HG03439 (cell line): ENCODE data around the gene TAOK2.
"Not testable (repeated sequence)": the region's sequence is repeated elsewhere in the genome, so short reads cannot be mapped to it uniquely, and the experiment has no call there.

Experiments
- ATAC-seq: cut with Tn5 transposase; IDR thresholded peaks from one replicate; pipeline ENCODE4 v1.9.1; 2021; ENCODE audit warnings: mild to moderate bottlenecking, moderate library complexity; ENCODE audit not compliant: unreplicated experiment

The TAOK2 gene

GRCh38 chr16:30018731-30019158 lies 45.1 kb downstream of the TAOK2 start:
- no peak for ATAC-seq

- ATAC-seq = no peak
Observed at GRCh38 chr16:30022887-30023286, 49.2 kb downstream of the TAOK2 start, which contains the start of gene C16orf92. TSS of gene C16orf92 (plus strand) at chr16:30023198. CDS start at chr16:30023341, 143 bp downstream.

GRCh38 chr16:30023586-30023985 lies 49.9 kb downstream of the TAOK2 start:
- ATAC-seq = no peak

- no peak for ATAC-seq
Observed at GRCh38 chr16:30024451-30024850, 50.8 kb downstream of the TAOK2 start.

GRCh38 chr16:30025156-30025555 lies 51.5 kb downstream of the TAOK2 start:
- ATAC-seq = no peak

GRCh38 chr16:30025574-30025973 lies 51.9 kb downstream of the TAOK2 start:
- no peak for ATAC-seq

- ATAC-seq = no peak
Observed at GRCh38 chr16:30026449-30026848, 52.8 kb downstream of the TAOK2 start.

GRCh38 chr16:30027588-30028437 lies 54.1 kb downstream of the TAOK2 start:
- ATAC-seq = no peak

GRCh38 chr16:30028438-30029076 lies 54.9 kb downstream of the TAOK2 start:
- no peak for ATAC-seq

- ATAC-seq = no peak
Observed at GRCh38 chr16:30030011-30030685, 56.5 kb downstream of the TAOK2 start.

- no peak for ATAC-seq
Observed at GRCh38 chr16:30030841-30031413, 57.3 kb downstream of the TAOK2 start, which contains the start of gene TLCD3B. TSS of gene TLCD3B (minus strand) at chr16:30031271. CDS start at chr16:30030527, 744 bp downstream.

GRCh38 chr16:30031477-30031918 lies 57.8 kb downstream of the TAOK2 start:
- ATAC-seq = no peak

- ATAC-seq = no peak
Observed at GRCh38 chr16:30032083-30032819, 58.6 kb downstream of the TAOK2 start.

GRCh38 chr16:30033270-30033669 lies 59.6 kb downstream of the TAOK2 start:
- no peak for ATAC-seq

GRCh38 chr16:30040221-30040620 lies 66.6 kb downstream of the TAOK2 start:
- ATAC-seq = no peak

GRCh38 chr16:30040690-30041089 lies 67.0 kb downstream of the TAOK2 start:
- ATAC-seq = not testable (repeated sequence)

- ATAC-seq = no peak
Observed at GRCh38 chr16:30041841-30042240, 68.2 kb downstream of the TAOK2 start.
